ENCODE data around the gene N4BP2L2. TPM values are rescaled to one million over a fixed set of nuclear protein-coding genes. Genes with fewer than 3 reads are reported as not detected.

The N4BP2L2 gene
- total and polyA plus RNA-seq, 9 of the 15 experiments (the other 6 are each of a cell fraction or from before 2014, with no cell fraction given) = 33.9 to 76.4 (median 48.7) TPM

GRCh38 chr13:32471187-32471922, 67.2 kb downstream of the N4BP2L2 start (continued):
- TF ChIP-seq, protein P1, sequence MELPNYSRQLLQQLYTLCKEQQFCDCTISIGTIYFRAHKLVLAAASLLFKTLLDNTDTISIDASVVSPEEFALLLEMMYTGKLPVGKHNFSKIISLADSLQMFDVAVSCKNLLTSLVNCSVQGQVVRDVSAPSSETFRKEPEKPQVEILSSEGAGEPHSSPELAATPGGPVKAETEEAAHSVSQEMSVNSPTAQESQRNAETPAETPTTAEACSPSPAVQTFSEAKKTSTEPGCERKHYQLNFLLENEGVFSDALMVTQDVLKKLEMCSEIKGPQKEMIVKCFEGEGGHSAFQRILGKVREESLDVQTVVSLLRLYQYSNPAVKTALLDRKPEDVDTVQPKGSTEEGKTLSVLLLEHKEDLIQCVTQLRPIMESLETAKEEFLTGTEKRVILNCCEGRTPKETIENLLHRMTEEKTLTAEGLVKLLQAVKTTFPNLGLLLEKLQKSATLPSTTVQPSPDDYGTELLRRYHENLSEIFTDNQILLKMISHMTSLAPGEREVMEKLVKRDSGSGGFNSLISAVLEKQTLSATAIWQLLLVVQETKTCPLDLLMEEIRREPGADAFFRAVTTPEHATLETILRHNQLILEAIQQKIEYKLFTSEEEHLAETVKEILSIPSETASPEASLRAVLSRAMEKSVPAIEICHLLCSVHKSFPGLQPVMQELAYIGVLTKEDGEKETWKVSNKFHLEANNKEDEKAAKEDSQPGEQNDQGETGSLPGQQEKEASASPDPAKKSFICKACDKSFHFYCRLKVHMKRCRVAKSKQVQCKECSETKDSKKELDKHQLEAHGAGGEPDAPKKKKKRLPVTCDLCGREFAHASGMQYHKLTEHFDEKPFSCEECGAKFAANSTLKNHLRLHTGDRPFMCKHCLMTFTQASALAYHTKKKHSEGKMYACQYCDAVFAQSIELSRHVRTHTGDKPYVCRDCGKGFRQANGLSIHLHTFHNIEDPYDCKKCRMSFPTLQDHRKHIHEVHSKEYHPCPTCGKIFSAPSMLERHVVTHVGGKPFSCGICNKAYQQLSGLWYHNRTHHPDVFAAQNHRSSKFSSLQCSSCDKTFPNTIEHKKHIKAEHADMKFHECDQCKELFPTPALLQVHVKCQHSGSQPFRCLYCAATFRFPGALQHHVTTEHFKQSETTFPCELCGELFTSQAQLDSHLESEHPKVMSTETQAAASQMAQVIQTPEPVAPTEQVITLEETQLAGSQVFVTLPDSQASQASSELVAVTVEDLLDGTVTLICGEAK (IDR thresholded peaks at IDR 0.05) = no peak
- TF ChIP-seq, protein P1 (CRISPR knock-in tag; IDR thresholded peaks at IDR 0.05) = no peak
- peak; percentile 32 for TF ChIP-seq ZFP36 (IDR thresholded peaks at IDR 0.05; ENCODE audit: low read depth, low read length, partially characterized antibody)
- TF ChIP-seq DIDO1 (tag; IDR thresholded peaks at IDR 0.05; ENCODE audit: low read depth) = no peak
- peak; percentile 58 for TF ChIP-seq EGR1 (conservative IDR thresholded peaks at IDR 0.05)
- TF ChIP-seq HIVEP1 (CRISPR knock-in tag; IDR thresholded peaks at IDR 0.05) = no peak
- TF ChIP-seq ZNF184 (CRISPR knock-in tag; IDR thresholded peaks at IDR 0.05) = no peak
- TF ChIP-seq PCBP1 (IDR thresholded peaks at IDR 0.05; ENCODE audit: low read depth, low read length, poor library complexity, severe bottlenecking) = no peak
- TF ChIP-seq SMAD2 (IDR thresholded peaks at IDR 0.05; ENCODE audit: low read depth, low read length) = no peak
- no peak for TF ChIP-seq NR2C1 (IDR thresholded peaks at IDR 0.05)
- TF ChIP-seq NR2C1 (tag; IDR thresholded peaks at IDR 0.05) = no peak
- no peak for TF ChIP-seq GABPB2 (CRISPR knock-in tag; conservative IDR thresholded peaks at IDR 0.05)
- TF ChIP-seq, protein P2, sequence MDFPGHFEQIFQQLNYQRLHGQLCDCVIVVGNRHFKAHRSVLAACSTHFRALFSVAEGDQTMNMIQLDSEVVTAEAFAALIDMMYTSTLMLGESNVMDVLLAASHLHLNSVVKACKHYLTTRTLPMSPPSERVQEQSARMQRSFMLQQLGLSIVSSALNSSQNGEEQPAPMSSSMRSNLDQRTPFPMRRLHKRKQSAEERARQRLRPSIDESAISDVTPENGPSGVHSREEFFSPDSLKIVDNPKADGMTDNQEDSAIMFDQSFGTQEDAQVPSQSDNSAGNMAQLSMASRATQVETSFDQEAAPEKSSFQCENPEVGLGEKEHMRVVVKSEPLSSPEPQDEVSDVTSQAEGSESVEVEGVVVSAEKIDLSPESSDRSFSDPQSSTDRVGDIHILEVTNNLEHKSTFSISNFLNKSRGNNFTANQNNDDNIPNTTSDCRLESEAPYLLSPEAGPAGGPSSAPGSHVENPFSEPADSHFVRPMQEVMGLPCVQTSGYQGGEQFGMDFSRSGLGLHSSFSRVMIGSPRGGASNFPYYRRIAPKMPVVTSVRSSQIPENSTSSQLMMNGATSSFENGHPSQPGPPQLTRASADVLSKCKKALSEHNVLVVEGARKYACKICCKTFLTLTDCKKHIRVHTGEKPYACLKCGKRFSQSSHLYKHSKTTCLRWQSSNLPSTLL (IDR thresholded peaks at IDR 0.05) = no peak
- no peak for TF ChIP-seq CCNT2 (IDR thresholded peaks at IDR 0.05; ENCODE audit: borderline replicate concordance, extremely low read depth, insufficient read length, low read depth, low read length)
- no peak for TF ChIP-seq PREB (CRISPR knock-in tag; IDR thresholded peaks at IDR 0.05)
- no peak for TF ChIP-seq MYC (IDR thresholded peaks at IDR 0.05; ENCODE audit: low read depth, low read length)
- no peak for TF ChIP-seq MYC (CRISPR knock-in tag; IDR thresholded peaks at IDR 0.05; ENCODE audit: borderline replicate concordance, low read depth)
